ENCODE data around the gene NSRP1. TPM values are rescaled to one million over a fixed set of nuclear protein-coding genes. Genes with fewer than 3 reads are reported as not detected.

Gene NSRP1
- total RNA-seq, 1 experiment from 2014 or later, result 22.8 TPM

- no peak for ATAC-seq
- Mint-ChIP-seq H3K27me3 (ENCODE audit: low read depth) (no peaks in the 10 kb centered on the region; the same call in 1 of the 2 replicates), H3K27ac (no peak overlapping the region), H3K4me3 (no peak overlapping the region), H3K9me3 (no peaks in the 10 kb centered on the region), H3K4me1 (no peaks in the 10 kb centered on the region), H3K36me3 (peaks cover 27% of the 10 kb centered on the region)
- TF ChIP-seq ARID4B (CRISPR knock-in tag; IDR thresholded peaks at IDR 0.05; ENCODE audit: borderline replicate concordance) (no peak), ZNF317 (CRISPR knock-in tag; IDR thresholded peaks at IDR 0.05; ENCODE audit: borderline replicate concordance, low read depth) (no peak), RELA (CRISPR knock-in tag; IDR thresholded peaks at IDR 0.05; ENCODE audit: borderline replicate concordance) (no peak), NFYB (CRISPR knock-in tag; conservative IDR thresholded peaks at IDR 0.05; ENCODE audit: low read depth) (no peak), NR2C2 (CRISPR knock-in tag; IDR thresholded peaks at IDR 0.05) (no peak), ATF1 (CRISPR knock-in tag; IDR thresholded peaks at IDR 0.05) (no peak), ZNF232 (CRISPR knock-in tag; IDR thresholded peaks at IDR 0.05) (no peak), FOXP1 (CRISPR knock-in tag; IDR thresholded peaks at IDR 0.05; ENCODE audit: borderline replicate concordance) (no peak), ETV6 (CRISPR knock-in tag; IDR thresholded peaks at IDR 0.05) (no peak)
- DNase-seq (ENCODE audit: low spot score), result no peak
- CTCF ChIA-PET, result no interaction called here
- POLR2A ChIA-PET, result no interaction called here
Measured at GRCh38 chr17:30174556-30174955, 57.9 kb downstream of the NSRP1 start.

- CTCF ChIA-PET, result interaction anchor here (1.5 kb wide), 1 partner anchor 12 kb away, joined by 3 read pairs; no protein-coding TSS in a partner anchor
- peaks cover 42% of the 10 kb centered on the region for H3K36me3 Mint-ChIP-seq
- no peaks in the 10 kb centered on the region for H3K4me1 Mint-ChIP-seq
- DNase-seq (ENCODE audit: low spot score) (no peak), ATAC-seq (no peak)
- no peaks in the 10 kb centered on the region for H3K9me3 Mint-ChIP-seq
- no peak overlapping the region for H3K27ac Mint-ChIP-seq
- no peak overlapping the region for H3K4me3 Mint-ChIP-seq
- POLR2A ChIA-PET, result no interaction called here
- H3K27me3 Mint-ChIP-seq (ENCODE audit: low read depth), result no peaks in the 10 kb centered on the region; the same call in 1 of the 2 replicates
- TF ChIP-seq PREB (CRISPR knock-in tag; IDR thresholded peaks at IDR 0.05; ENCODE audit: borderline replicate concordance) (no peak), ZMAT4 (CRISPR knock-in tag; IDR thresholded peaks at IDR 0.05) (no peak), ZNF317 (CRISPR knock-in tag; IDR thresholded peaks at IDR 0.05; ENCODE audit: borderline replicate concordance, low read depth) (no peak), OVOL2 (CRISPR knock-in tag; IDR thresholded peaks at IDR 0.05; ENCODE audit: borderline replicate concordance) (no peak), CTCF (IDR thresholded peaks at IDR 0.05) (no peak), AR (CRISPR knock-in tag; IDR thresholded peaks at IDR 0.05) (no peak), PRRX2 (CRISPR knock-in tag; IDR thresholded peaks at IDR 0.05) (no peak), JAZF1 (CRISPR knock-in tag; IDR thresholded peaks at IDR 0.05) (no peak), E2F1 (CRISPR knock-in tag; IDR thresholded peaks at IDR 0.05) (no peak), FOXP1 (CRISPR knock-in tag; IDR thresholded peaks at IDR 0.05; ENCODE audit: borderline replicate concordance) (no peak), E2F5 (CRISPR knock-in tag; IDR thresholded peaks at IDR 0.05) (no peak), ATF1 (CRISPR knock-in tag; IDR thresholded peaks at IDR 0.05) (no peak), NR2C2 (CRISPR knock-in tag; IDR thresholded peaks at IDR 0.05) (no peak), CREM (CRISPR knock-in tag; IDR thresholded peaks at IDR 0.05) (no peak), ZNF416 (CRISPR knock-in tag; IDR thresholded peaks at IDR 0.05) (no peak), JUN (CRISPR knock-in tag; IDR thresholded peaks at IDR 0.05) (no peak)
Measured at GRCh38 chr17:30176855-30177254, 60.2 kb downstream of the NSRP1 start.
